Endothelial cell of umbilical vein (primary cell): Measurements from ENCODE around the gene DGKD.

Source experiments
- EZH2 ChIP-seq: IDR thresholded peaks from 2 replicates; pipeline ENCODE4 v1.6.1; 2012; ENCODE audit warnings: borderline replicate concordance, low read depth, mild to moderate bottlenecking, moderate library complexity, low read length, inconsistent platforms; ENCODE audit not compliant: severe bottlenecking
- FOS ChIP-seq: IDR thresholded peaks from 2 replicates; pipeline ENCODE4 v1.6.1; 2011; ENCODE audit warnings: mild to moderate bottlenecking, low read length, moderate library complexity, borderline replicate concordance; ENCODE audit not compliant: insufficient read depth
- GATA2 ChIP-seq: IDR thresholded peaks from 2 replicates; pipeline ENCODE4 v1.7.0; 2011; ENCODE audit warnings: low read depth, mild to moderate bottlenecking, moderate library complexity, mixed read lengths, low read length; ENCODE audit not compliant: insufficient read length, insufficient read depth
- JUN ChIP-seq: IDR thresholded peaks from 2 replicates; pipeline ENCODE4 v1.6.1; 2011; ENCODE audit warnings: borderline replicate concordance, low read depth; ENCODE audit not compliant: insufficient read length, insufficient read depth
- MYC ChIP-seq: IDR thresholded peaks from one replicate; pipeline ENCODE4 v1.6.1; 2011; ENCODE audit warnings: mild to moderate bottlenecking, low read depth, low read length
- POLR2A ChIP-seq: IDR thresholded peaks from 2 replicates; pipeline ENCODE4 v1.6.1; 2012; ENCODE audit warnings: low read depth, mild to moderate bottlenecking, control low read depth, low read length
- POLR2AphosphoS5 ChIP-seq: IDR thresholded peaks from 2 replicates; pipeline ENCODE4 v1.6.1; 2012; ENCODE audit warnings: low read depth, mild to moderate bottlenecking, control low read depth, low read length, moderate library complexity; ENCODE audit not compliant: insufficient read depth
- TF ChIP-seq, protein P1 (sequence below), 2 donors: IDR thresholded peaks; 1 replicate in 1 of 2; 2 replicates in 1 of 2; pipeline ENCODE4 v1.5.1; 2011; ENCODE audit warnings: low read length in 2 of 2, mild to moderate bottlenecking in 2 of 2, moderate library complexity in 2 of 2, control low read depth in 1 of 2, inconsistent platforms in 1 of 2, low read depth in 1 of 2; ENCODE audit not compliant: insufficient read depth in 1 of 2; ENCODE audit errors: extremely low read depth in 1 of 2
- TF ChIP-seq, protein P2 (sequence below): IDR thresholded peaks from 2 replicates; pipeline ENCODE4 v1.6.1; 2011; ENCODE audit not compliant: insufficient read depth, insufficient read length

DNA sequence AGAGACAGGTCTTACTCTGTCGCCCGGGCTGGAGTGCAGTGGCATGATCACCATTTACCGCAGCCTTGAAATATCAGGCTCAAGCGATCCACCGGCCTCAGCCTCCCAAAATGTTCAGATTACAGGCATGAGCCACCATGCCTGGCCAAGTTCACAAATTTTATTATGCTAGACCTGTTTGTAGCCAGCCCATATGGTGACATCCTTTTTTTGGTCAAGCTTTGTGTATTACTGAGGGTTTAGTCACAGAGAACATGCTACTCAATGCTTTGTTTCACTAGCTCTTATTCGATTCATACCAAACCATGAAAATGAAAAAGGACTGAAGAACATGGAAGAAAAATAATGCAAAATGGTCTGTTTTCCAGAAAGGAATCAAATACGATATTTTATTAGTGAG lies 41.4 kb downstream of the DGKD start:
- TF ChIP-seq, protein P1, sequence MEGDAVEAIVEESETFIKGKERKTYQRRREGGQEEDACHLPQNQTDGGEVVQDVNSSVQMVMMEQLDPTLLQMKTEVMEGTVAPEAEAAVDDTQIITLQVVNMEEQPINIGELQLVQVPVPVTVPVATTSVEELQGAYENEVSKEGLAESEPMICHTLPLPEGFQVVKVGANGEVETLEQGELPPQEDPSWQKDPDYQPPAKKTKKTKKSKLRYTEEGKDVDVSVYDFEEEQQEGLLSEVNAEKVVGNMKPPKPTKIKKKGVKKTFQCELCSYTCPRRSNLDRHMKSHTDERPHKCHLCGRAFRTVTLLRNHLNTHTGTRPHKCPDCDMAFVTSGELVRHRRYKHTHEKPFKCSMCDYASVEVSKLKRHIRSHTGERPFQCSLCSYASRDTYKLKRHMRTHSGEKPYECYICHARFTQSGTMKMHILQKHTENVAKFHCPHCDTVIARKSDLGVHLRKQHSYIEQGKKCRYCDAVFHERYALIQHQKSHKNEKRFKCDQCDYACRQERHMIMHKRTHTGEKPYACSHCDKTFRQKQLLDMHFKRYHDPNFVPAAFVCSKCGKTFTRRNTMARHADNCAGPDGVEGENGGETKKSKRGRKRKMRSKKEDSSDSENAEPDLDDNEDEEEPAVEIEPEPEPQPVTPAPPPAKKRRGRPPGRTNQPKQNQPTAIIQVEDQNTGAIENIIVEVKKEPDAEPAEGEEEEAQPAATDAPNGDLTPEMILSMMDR (IDR thresholded peaks at IDR 0.05; ENCODE audit: extremely low read depth in 1 of 2, insufficient read depth in 1 of 2, low read depth in 1 of 2, low read length in 2 of 2), result no peak
- TF ChIP-seq EZH2 (no peak), POLR2A (no peak), GATA2 (no peak), JUN (no peak), POLR2AphosphoS5 (no peak), FOS (no peak), MYC (no peak)
- TF ChIP-seq, protein P2, sequence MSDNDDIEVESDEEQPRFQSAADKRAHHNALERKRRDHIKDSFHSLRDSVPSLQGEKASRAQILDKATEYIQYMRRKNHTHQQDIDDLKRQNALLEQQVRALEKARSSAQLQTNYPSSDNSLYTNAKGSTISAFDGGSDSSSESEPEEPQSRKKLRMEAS, result no peak
